ENCODE measurements around the gene MTA3.

The MTA3 gene

GRCh38 chr2:42636934-42637333, 68.5 kb downstream of the MTA3 start:
- no peak for TF ChIP-seq EGR1 (IDR thresholded peaks at IDR 0.05)
- no peak for TF ChIP-seq CREB1 (IDR thresholded peaks at IDR 0.05; ENCODE audit: low read depth)
- no peak for TF ChIP-seq CEBPB (IDR thresholded peaks at IDR 0.05)
- TF ChIP-seq USF1 (IDR thresholded peaks at IDR 0.05): no peak
- TF ChIP-seq YY1 (IDR thresholded peaks at IDR 0.05; ENCODE audit: low read depth): no peak
- no peak for TF ChIP-seq NFIC (IDR thresholded peaks at IDR 0.05)
- no peak for TF ChIP-seq TCF12 (IDR thresholded peaks at IDR 0.05; ENCODE audit: low read depth)
- no peak for TF ChIP-seq EP300 (IDR thresholded peaks at IDR 0.05; ENCODE audit: borderline replicate concordance)
- TF ChIP-seq REST (IDR thresholded peaks at IDR 0.05; ENCODE audit: low read depth): no peak
- no peak for TF ChIP-seq FOXM1 (IDR thresholded peaks at IDR 0.05; ENCODE audit: borderline replicate concordance, low read depth)
- TF ChIP-seq TEAD4 (IDR thresholded peaks at IDR 0.05): no peak
- TF ChIP-seq MAX (IDR thresholded peaks at IDR 0.05): no peak
- TF ChIP-seq RAD21 (IDR thresholded peaks at IDR 0.05; ENCODE audit: low read depth): no peak
- no peak for TF ChIP-seq TAF1 (IDR thresholded peaks at IDR 0.05; ENCODE audit: low read depth)
- TF ChIP-seq ZBTB7A (IDR thresholded peaks at IDR 0.05; ENCODE audit: low read depth): no peak

GRCh38 chr2:42638080-42638784, 69.8 kb downstream of the MTA3 start:
- TF ChIP-seq EGR1 (IDR thresholded peaks at IDR 0.05) (no peak), RAD21 (IDR thresholded peaks at IDR 0.05; ENCODE audit: low read depth) (no peak), TEAD4 (IDR thresholded peaks at IDR 0.05) (no peak), TAF1 (IDR thresholded peaks at IDR 0.05; ENCODE audit: low read depth) (no peak), REST (IDR thresholded peaks at IDR 0.05; ENCODE audit: low read depth) (no peak), EP300 (IDR thresholded peaks at IDR 0.05; ENCODE audit: borderline replicate concordance) (no peak)

- TF ChIP-seq TAF1 (IDR thresholded peaks at IDR 0.05; ENCODE audit: low read depth) (no peak), MAX (IDR thresholded peaks at IDR 0.05) (no peak), CREB1 (IDR thresholded peaks at IDR 0.05; ENCODE audit: low read depth) (no peak), TCF12 (IDR thresholded peaks at IDR 0.05; ENCODE audit: low read depth) (no peak), EGR1 (IDR thresholded peaks at IDR 0.05) (no peak), FOXM1 (IDR thresholded peaks at IDR 0.05; ENCODE audit: borderline replicate concordance, low read depth) (no peak), USF1 (IDR thresholded peaks at IDR 0.05) (no peak), ZBTB7A (IDR thresholded peaks at IDR 0.05; ENCODE audit: low read depth) (no peak), RAD21 (IDR thresholded peaks at IDR 0.05; ENCODE audit: low read depth) (no peak), NFIC (IDR thresholded peaks at IDR 0.05) (no peak)
These were observed 71.1 kb downstream of the MTA3 start for GRCh38 chr2:42639340-42640077.

GRCh38 chr2:42640261-42640660, 71.8 kb downstream of the MTA3 start:
- TF ChIP-seq TCF12 (IDR thresholded peaks at IDR 0.05; ENCODE audit: low read depth) (no peak), ZBTB7A (IDR thresholded peaks at IDR 0.05; ENCODE audit: low read depth) (no peak), TAF1 (IDR thresholded peaks at IDR 0.05; ENCODE audit: low read depth) (no peak), TEAD4 (IDR thresholded peaks at IDR 0.05) (no peak), USF1 (IDR thresholded peaks at IDR 0.05) (no peak), REST (IDR thresholded peaks at IDR 0.05; ENCODE audit: low read depth) (no peak)
